T-helper 1 cell treated with Interleukin-12 subunit alpha and Interleukin-12 subunit beta and Interleukin-4 antibody, amounts not matched to agents 30 μg/mL and 1 μg/mL, for 36 hours (primary cell): ENCODE results near the gene ACBD4.

Source experiments
- H3K27ac Mint-ChIP-seq: one replicate; pipeline ENCODE4 v1.8.0; 2021; ENCODE audit warnings: mild to moderate bottlenecking, mixed read lengths
- H3K27me3 Mint-ChIP-seq: one replicate; pipeline ENCODE4 v1.8.0; 2021; ENCODE audit warnings: low read depth, mixed read lengths
- H3K36me3 Mint-ChIP-seq: one replicate; pipeline ENCODE4 v1.8.0; 2021; ENCODE audit warnings: low read depth, mixed read lengths
- H3K4me1 Mint-ChIP-seq: one replicate; pipeline ENCODE4 v1.8.0; 2021; ENCODE audit warnings: low read depth, mixed read lengths
- H3K4me3 Mint-ChIP-seq: one replicate; pipeline ENCODE4 v1.8.0; 2021; ENCODE audit warnings: mild to moderate bottlenecking, moderate library complexity, mixed read lengths
- H3K9me3 Mint-ChIP-seq: one replicate; pipeline ENCODE4 v1.8.0; 2021; ENCODE audit warnings: mixed read lengths

ACBD4 gene, protein sequence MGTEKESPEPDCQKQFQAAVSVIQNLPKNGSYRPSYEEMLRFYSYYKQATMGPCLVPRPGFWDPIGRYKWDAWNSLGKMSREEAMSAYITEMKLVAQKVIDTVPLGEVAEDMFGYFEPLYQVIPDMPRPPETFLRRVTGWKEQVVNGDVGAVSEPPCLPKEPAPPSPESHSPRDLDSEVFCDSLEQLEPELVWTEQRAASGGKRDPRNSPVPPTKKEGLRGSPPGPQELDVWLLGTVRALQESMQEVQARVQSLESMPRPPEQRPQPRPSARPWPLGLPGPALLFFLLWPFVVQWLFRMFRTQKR

DNA sequence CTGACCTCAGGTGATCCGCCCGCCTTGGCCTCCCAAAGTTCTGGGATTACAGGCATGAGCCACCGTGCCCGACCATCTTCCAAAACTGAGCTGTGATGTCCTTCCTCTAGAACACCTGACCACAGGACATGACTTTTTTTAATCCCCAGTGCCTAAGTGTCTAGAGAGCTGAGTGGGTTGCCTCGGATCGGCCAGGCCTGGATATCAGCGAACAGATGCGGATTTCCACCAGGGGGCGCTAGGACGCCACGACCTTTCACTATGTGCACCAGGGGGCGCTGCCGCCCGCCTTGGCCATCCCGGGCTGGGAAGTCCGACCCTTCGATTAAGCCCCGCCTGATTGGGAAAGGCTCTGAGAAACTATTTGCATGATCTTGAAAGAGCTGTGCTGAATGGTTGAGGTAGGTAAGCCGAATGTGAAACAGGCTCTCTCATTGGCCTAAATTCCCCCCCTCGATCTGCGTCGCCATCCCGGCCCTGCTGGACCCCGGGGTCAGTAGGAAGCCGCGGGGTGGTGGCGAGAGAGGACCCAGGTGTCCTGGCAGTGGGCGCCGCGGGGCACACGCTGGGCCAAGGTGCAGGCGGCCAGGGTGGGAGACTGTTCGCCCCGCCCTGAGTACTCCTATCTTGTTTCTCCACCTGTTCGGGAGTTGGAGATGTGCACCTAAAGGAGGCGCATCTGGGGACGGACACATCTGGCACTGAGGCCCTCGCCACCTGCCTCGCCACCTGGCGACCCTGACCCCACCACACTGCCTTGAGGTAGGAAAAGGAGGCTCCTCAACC, at the start of gene ACBD4:
Gene ACBD4 (plus strand): TSS at position 496 of the 786 bp plus-strand sequence. CDS start 458 bp downstream, outside the sequence.
- Mint-ChIP-seq H3K27me3 (peaks cover 11% of the 10 kb centered on the region), H3K27ac (peak within 1 kb of the TSS; percentile 79), H3K36me3 (peaks cover 3% of the 10 kb centered on the region), H3K9me3 (no peaks in the 10 kb centered on the region), H3K4me3 (peak within 1 kb of the TSS; percentile 91), H3K4me1 (peaks cover 4% of the 10 kb centered on the region)

DNA sequence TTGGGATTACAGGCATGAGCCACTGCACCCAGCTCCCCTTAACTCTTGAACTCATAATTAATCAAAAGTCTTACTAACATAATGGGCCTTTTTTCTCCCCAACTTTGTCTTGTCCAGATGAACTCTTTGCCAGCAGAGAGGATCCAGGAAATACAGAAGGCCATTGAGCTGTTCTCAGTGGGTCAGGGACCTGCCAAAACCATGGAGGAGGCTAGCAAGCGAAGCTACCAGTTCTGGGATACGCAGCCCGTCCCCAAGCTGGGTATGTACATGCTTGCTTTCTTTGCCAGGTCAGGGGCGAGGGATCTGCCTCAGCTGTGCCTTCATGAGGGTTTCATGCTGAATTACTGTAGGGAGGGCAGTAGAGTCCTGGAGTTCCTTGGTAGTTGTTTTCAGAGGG, 49.1 kb upstream of the ACBD4 start:
- H3K4me3 Mint-ChIP-seq = no peak overlapping the region
- peaks cover 3% of the 10 kb centered on the region for H3K4me1 Mint-ChIP-seq
- H3K9me3 Mint-ChIP-seq = no peaks in the 10 kb centered on the region
- H3K27ac Mint-ChIP-seq = no peak overlapping the region
- H3K36me3 Mint-ChIP-seq = peaks cover 32% of the 10 kb centered on the region
- H3K27me3 Mint-ChIP-seq = no peaks in the 10 kb centered on the region

DNA sequence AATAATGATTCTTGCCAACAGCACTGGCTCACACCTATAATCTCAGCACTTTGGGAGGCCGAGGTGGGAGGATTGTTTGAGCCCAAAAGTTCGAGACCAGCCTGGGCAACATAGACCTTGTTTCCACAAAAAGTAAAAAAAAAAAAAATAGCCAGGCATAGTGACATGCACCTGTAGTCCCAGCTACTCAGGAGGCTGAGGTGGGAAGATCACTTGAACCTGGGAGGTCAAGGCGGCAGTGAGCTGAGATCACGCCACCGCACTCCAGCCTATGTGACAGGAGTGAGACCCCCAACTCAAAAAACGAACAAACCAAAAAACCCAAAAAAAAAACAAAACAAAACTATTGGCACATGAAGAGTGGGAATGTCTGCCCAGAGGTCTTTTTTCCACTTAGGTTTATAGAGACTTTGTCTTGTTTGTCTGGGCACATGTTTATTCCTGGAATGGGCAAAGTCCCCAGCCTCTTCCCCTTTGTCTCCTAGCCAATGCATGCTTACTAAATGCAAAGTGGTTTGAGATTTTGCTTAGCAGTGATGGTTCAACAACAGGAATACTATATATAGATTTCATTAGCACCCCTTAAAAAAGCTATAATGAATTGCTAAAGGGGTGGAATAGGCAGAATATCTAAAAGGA, 48.5 kb upstream of the ACBD4 start:
- Mint-ChIP-seq H3K27me3 (no peaks in the 10 kb centered on the region), H3K36me3 (peaks cover 31% of the 10 kb centered on the region), H3K4me1 (peaks cover 3% of the 10 kb centered on the region), H3K27ac (no peak overlapping the region), H3K4me3 (no peak overlapping the region), H3K9me3 (no peaks in the 10 kb centered on the region)

DNA sequence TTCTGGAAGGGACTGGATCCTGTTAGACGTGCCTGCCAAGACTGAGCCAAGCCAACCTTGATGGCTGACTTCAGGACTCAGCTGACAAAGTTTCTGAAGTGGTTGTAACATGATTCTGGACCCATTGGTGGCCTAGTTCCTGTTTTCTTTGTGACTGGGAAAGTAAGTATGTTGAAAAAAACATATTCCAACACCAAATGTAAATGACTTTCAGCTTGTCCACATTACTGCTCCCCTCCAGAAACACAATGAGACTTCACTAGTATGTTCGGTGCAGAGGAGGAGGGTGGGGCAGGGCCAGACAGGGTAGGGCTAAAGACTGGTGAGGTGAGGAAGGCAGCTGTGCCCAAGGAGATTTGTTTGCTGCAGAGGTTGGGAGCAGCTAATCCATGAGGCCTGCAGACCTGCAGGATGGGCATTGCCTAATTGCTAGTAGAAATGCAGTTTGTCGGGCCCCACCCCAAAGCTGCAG, 47.9 kb upstream of the ACBD4 start:
- no peak overlapping the region for H3K27ac Mint-ChIP-seq

DNA sequence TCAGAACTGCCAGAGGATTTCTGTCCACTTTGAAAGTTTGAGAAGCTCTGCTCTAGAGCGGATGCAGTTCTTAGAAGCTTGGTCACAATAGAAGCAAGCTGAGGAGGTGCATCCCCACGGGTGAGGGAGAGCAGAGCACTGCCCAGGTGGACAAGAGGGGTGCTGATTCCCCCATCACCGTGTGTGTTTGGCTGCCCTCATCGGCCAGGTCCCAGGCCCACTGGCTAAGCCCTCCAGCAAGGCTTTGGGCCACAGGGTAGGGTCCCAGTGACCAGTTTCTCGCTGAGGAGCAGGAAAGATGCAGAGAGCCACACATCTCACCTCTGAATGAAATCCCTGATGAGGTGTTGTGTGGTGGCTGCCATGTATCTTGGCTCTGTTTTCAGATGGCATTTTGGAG, 47.5 kb upstream of the ACBD4 start:
- Mint-ChIP-seq H3K36me3 (peaks cover 37% of the 10 kb centered on the region), H3K4me1 (peaks cover 3% of the 10 kb centered on the region), H3K9me3 (no peaks in the 10 kb centered on the region), H3K4me3 (no peak overlapping the region), H3K27ac (no peak overlapping the region), H3K27me3 (no peaks in the 10 kb centered on the region)

More for the DNA sequence above, 47.9 kb upstream of the ACBD4 start:
- Mint-ChIP-seq H3K4me1 (peaks cover 3% of the 10 kb centered on the region), H3K36me3 (peaks cover 35% of the 10 kb centered on the region), H3K4me3 (no peak overlapping the region), H3K27me3 (no peaks in the 10 kb centered on the region), H3K9me3 (no peaks in the 10 kb centered on the region)

DNA sequence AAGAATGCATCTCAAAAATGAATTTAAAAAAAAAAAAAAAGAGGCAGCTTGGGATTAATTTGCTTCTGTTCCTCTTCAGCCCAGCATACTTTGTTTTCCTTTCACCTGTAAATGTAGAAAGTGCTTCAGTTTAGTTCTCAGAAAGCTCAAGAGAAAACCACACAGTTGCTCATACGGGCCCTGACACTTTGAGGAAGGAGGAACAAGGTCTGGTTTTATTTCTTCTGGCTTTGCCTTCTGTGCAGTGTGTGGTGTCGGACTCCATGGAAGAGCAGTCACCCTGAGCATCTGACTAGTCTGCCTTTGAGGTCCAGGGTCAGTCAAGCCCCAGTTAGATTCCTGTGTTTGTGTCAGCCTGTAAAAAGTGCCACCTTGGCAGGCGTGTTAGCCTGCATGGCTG, 46.7 kb upstream of the ACBD4 start:
- Mint-ChIP-seq H3K4me1 (peaks cover 3% of the 10 kb centered on the region), H3K36me3 (peaks cover 35% of the 10 kb centered on the region)

DNA sequence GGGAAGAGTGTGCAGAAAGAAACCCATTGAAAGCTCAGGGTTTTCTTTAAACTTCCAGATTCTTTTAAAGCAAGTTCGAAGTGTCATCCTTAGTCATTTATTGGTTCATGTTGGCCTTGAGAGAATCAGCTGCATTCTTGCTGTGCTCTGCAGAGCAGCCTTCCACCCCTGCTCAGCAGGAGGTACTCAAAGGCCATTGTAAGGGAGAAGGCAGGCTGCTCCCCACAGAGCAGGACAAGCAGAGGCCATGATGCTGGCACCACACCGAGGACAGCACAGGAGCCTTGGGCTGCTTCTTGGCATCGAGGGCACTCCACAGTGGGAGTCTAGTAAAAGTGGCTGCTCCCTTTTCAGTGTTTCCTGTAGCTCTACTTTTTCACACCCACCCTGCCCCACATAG, 44.8 kb upstream of the ACBD4 start:
- no peaks in the 10 kb centered on the region for H3K9me3 Mint-ChIP-seq
- no peaks in the 10 kb centered on the region for H3K27me3 Mint-ChIP-seq
- H3K36me3 Mint-ChIP-seq = peaks cover 34% of the 10 kb centered on the region
- H3K4me3 Mint-ChIP-seq = no peak overlapping the region
- no peak overlapping the region for H3K27ac Mint-ChIP-seq
- peaks cover 3% of the 10 kb centered on the region for H3K4me1 Mint-ChIP-seq

More for the DNA sequence above, 46.7 kb upstream of the ACBD4 start:
- H3K9me3 Mint-ChIP-seq = no peaks in the 10 kb centered on the region
- H3K4me3 Mint-ChIP-seq = no peak overlapping the region
- H3K27me3 Mint-ChIP-seq = no peaks in the 10 kb centered on the region
- no peak overlapping the region for H3K27ac Mint-ChIP-seq

DNA sequence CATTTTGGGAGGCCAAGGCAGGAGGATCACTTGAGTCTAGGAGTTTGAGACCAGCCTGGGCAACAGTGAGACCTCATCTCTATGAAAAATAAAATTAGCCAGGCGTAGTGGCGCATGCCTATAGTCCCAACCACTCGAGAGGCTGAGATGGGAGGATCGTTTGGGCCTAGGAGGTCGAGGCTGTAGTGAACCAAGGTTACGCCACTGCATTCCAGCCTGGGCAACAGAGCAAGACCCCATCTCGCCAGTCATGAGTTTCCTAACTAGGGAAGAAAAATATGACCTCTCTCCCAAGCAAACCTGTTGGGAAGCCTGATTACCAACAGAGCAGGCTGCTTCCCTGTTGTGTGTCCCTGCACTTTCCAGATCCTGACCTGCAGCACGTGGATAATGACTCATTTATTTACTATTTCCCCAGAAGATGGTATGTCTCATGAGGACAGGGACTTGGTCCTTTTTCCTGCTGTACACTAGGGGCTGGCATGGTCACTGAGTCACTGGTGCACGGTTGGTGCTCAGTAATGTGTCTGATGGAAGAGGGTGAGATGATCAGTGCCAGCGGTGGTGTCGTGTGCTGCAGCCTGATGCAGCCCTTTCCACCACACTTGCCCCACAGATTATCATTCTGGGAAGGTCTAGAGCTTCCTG, 43.6 kb upstream of the ACBD4 start:
- Mint-ChIP-seq H3K4me1 (peaks cover 3% of the 10 kb centered on the region), H3K27ac (peak overlapping the region; percentile 35), H3K4me3 (no peak overlapping the region), H3K36me3 (peaks cover 38% of the 10 kb centered on the region), H3K27me3 (no peaks in the 10 kb centered on the region), H3K9me3 (no peaks in the 10 kb centered on the region)

DNA sequence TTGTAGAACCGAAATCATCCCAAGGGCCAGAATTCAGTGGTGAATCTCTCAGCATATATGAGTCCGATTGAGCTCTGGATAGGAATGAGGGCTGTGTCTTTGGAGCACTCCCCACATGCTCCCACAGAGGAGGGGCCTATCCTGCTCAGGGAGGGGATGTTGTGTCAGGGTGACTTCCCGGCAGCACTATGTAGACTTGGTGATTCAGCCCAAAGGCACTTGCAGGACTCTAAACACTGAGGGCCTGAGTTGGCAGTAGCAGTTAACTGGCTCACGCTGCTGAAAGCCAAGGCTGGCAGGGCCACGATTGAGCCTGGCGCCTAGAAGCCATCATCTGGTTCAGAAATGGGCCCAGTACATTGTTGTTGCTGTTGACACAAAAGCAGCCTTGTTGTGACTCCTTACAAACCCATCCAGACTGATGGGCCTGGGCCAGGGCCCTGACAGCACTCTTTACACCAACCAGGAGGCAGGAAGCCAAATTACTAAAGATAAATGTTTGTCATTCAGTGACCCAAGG, 42.5 kb upstream of the ACBD4 start:
- peaks cover 1% of the 10 kb centered on the region for H3K4me1 Mint-ChIP-seq
- no peaks in the 10 kb centered on the region for H3K27me3 Mint-ChIP-seq
- no peak overlapping the region for H3K27ac Mint-ChIP-seq
- H3K36me3 Mint-ChIP-seq = peaks cover 39% of the 10 kb centered on the region
- H3K9me3 Mint-ChIP-seq = no peaks in the 10 kb centered on the region
- H3K4me3 Mint-ChIP-seq = no peak overlapping the region

DNA sequence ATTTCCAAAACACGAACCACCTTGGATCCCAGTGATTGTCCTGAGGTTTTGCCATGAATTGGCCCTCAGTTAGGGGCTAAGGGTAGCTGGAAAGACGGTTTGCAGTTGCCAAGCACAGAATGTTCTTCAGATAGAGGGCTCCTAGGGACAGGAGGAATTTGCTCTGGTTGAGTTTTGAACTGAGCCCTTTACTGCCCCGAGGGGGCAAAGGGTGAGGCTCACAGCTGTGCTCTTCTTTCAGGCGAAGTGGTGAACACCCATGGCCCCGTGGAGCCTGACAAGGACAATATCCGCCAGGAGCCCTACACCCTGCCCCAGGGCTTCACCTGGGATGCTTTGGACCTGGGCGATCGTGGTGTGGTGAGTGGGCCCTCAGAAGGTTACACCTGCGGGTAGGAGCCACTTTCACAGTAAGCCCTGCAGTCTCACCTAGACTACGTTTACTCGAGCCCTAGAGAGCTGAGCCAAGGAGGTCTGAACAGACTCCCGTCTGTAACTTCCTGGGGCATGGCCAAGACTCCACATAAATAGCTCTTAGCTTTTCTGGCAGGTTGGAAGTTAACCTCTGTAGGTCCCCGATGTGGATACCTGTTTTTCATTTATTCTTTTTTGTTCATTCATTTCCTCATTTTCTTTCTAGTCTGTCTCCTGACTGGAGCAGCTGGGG, 41.9 kb upstream of the ACBD4 start:
- Mint-ChIP-seq H3K36me3 (peaks cover 40% of the 10 kb centered on the region), H3K27ac (no peak overlapping the region)

DNA sequence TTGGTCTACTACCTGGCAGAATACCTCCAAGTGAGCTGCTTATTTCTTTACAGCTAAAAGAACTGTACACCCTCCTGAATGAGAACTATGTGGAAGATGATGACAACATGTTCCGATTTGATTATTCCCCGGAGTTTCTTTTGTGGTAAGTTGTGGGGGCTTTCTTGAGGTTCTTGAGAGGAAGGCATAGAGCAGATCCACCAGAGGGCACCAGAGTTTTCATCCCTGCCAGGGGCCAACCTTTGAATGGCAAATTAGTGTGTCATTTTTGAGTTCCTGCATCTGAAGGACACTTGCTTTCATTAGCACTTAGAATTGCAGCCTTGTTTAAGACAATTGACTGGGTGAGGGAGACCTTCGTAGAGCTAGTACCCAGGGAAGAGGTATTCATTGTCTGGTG, 39.3 kb upstream of the ACBD4 start:
- Mint-ChIP-seq H3K36me3 (peaks cover 40% of the 10 kb centered on the region), H3K9me3 (no peaks in the 10 kb centered on the region), H3K27me3 (no peaks in the 10 kb centered on the region), H3K27ac (no peak overlapping the region), H3K4me3 (no peak overlapping the region), H3K4me1 (no peaks in the 10 kb centered on the region)

More for the DNA sequence above, 41.9 kb upstream of the ACBD4 start:
- Mint-ChIP-seq H3K4me1 (no peaks in the 10 kb centered on the region), H3K27me3 (no peaks in the 10 kb centered on the region), H3K9me3 (no peaks in the 10 kb centered on the region), H3K4me3 (no peak overlapping the region)

DNA sequence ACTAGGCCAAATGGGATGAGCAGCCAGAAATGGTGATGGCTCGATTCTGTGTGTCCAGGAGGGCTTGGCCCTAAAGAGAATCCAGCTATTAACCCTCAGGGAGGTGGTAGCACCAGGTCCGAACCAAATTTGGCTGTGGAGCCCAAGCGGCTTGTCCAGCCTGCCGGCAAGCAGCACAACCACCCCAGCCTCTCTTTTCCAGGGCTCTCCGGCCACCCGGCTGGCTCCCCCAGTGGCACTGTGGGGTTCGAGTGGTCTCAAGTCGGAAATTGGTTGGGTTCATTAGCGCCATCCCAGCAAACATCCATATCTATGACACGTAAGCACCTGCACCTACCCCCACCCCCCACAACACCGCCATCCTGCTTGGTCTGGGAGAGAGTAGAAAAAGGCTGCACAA, 38.6 kb upstream of the ACBD4 start:
- H3K27me3 Mint-ChIP-seq = no peaks in the 10 kb centered on the region
- no peak overlapping the region for H3K4me3 Mint-ChIP-seq
- H3K36me3 Mint-ChIP-seq = peaks cover 36% of the 10 kb centered on the region
- no peaks in the 10 kb centered on the region for H3K4me1 Mint-ChIP-seq
- no peaks in the 10 kb centered on the region for H3K9me3 Mint-ChIP-seq
- no peak overlapping the region for H3K27ac Mint-ChIP-seq

DNA sequence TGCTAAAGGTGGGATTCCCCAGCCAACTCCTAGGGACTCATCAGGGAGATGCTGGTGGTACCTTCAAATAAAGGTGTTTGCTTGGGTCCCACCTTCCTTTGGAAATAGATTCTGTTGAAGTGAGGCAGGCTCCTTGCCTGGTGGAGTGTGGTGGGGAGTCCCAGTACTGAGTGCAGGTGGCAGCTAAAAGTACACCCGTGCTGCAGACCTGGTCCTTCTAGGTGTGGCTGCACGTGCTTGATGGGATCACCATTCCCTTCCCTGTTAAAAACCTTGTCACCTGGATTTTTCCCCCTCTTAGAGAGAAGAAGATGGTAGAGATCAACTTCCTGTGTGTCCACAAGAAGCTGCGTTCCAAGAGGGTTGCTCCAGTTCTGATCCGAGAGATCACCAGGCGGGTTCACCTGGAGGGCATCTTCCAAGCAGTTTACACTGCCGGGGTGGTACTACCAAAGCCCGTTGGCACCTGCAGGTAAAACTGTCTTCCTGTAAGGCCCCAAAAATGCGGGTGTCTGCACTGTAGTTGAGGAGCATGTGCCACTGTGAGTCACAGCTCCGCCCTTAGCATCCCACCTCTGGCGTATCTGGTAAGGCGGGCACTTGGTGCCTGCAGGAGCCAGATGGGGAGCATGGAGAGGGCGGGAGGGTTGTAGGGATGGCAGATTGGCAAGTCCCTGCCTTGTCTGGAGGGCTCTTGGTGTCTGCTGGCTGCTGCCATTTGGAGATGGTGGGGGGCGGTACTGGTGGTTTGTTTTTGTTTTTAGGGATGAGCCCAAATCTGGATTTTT, 37.2 kb upstream of the ACBD4 start:
- peaks cover 35% of the 10 kb centered on the region for H3K36me3 Mint-ChIP-seq
- H3K4me3 Mint-ChIP-seq = no peak overlapping the region
- no peak overlapping the region for H3K27ac Mint-ChIP-seq
- no peaks in the 10 kb centered on the region for H3K9me3 Mint-ChIP-seq
- H3K4me1 Mint-ChIP-seq = no peaks in the 10 kb centered on the region
- H3K27me3 Mint-ChIP-seq = no peaks in the 10 kb centered on the region
